Mucosa of rectum (tissue), 2 donors: ENCODE data around the gene FGB.

Experiments
- H3K27ac ChIP-seq, 2 donors: one replicate each; pipeline ENCODE4 v1.7.0; 2013; ENCODE audit warnings: inconsistent platforms in 2 of 2, low read depth in 2 of 2, low read length in 2 of 2
- H3K27me3 ChIP-seq, 2 donors: one replicate each; pipeline ENCODE4 v1.7.0; 2013; ENCODE audit warnings: low read length in 2 of 2; ENCODE audit not compliant: control insufficient read depth in 2 of 2, insufficient read depth in 2 of 2
- H3K36me3 ChIP-seq, 2 donors: one replicate each; pipeline ENCODE4 v1.7.0; 2013; ENCODE audit warnings: low read length in 2 of 2; ENCODE audit not compliant: control insufficient read depth in 2 of 2, insufficient read depth in 2 of 2
- H3K4me1 ChIP-seq, 2 donors: one replicate each; pipeline ENCODE4 v1.7.0; 2013; ENCODE audit warnings: low read length in 2 of 2, mild to moderate bottlenecking in 1 of 2; ENCODE audit not compliant: control insufficient read depth in 2 of 2, insufficient read depth in 2 of 2
- H3K4me3 ChIP-seq, 2 donors: one replicate each; pipeline ENCODE4 v1.7.0; 2013; ENCODE audit warnings: low read length in 2 of 2
- H3K9ac ChIP-seq, 2 donors: one replicate each; pipeline ENCODE4 v1.7.0; 2013; ENCODE audit warnings: low read length in 2 of 2, low read depth in 1 of 2, mild to moderate bottlenecking in 1 of 2
- H3K9me3 ChIP-seq, 2 donors: one replicate each; pipeline ENCODE4 v1.7.0; 2013; ENCODE audit warnings: low read length in 2 of 2; ENCODE audit not compliant: control insufficient read depth in 2 of 2
- donor health status: healthy.
- donor health status: Normal muscosa, but diverticular disease.

Gene FGB

DNA sequence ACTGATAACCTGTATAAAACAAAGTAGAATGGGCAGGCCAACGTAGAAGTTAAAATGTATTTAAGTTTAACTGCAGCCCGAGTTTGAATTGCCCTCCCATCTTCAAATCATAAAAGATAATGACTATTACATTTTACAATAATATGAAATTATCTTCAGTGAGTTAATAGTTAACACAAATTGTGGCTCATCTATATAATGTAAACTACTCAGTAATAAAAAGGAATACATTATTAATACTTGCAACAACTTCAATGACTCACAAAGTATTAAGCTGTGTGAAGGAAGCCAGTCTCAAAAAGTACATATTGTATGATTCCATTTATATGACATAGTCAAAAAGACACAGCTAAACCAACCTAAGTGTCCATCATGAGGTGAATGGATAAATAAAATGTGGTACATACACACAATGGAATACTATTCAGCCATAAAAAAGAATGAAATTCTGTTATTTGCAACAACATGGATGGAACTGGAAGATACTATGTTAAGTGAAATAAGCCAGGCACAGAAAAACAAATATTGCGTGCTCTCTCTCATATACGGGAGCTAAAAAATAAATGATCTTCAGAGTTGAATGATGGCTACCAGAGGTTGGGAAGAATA lies 20.4 kb upstream of the FGB start:
- Histone ChIP-seq H3K27me3 (no peaks in the 10 kb centered on the region), H3K9ac (no peak overlapping the region), H3K9me3 (no peaks in the 10 kb centered on the region), H3K4me1 (no peaks in the 10 kb centered on the region), H3K4me3 (no peak overlapping the region), H3K27ac (no peak overlapping the region), H3K36me3 (peaks cover 72 to 84% of the 10 kb centered on the region in 2 donors)

DNA sequence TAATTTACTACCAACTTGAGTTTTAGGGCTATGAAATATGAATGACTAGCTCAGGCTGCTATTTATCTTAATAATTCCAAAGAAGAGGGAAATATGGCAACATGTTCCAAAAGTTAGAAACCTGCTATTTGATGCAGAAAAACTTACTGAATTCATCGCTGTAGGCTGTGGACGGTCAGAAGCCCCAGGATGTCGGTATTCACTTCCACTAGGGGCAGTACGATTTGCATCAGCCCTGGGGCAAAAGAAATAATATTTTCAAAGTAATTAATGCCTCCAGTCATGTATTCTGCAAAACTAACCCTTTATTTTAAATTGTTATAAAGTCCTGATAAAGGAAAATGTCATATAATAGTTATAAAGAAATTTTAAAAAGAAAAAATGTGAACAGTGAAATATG lies 17.1 kb upstream of the FGB start:
- Histone ChIP-seq H3K27me3 (no peaks in the 10 kb centered on the region), H3K9ac (no peak overlapping the region), H3K9me3 (no peaks in the 10 kb centered on the region), H3K27ac (no peak overlapping the region), H3K4me3 (no peak overlapping the region), H3K4me1 (peaks cover 9 to 11% of the 10 kb centered on the region in 2 donors), H3K36me3 (peaks cover 50 to 56% of the 10 kb centered on the region in 2 donors)

DNA sequence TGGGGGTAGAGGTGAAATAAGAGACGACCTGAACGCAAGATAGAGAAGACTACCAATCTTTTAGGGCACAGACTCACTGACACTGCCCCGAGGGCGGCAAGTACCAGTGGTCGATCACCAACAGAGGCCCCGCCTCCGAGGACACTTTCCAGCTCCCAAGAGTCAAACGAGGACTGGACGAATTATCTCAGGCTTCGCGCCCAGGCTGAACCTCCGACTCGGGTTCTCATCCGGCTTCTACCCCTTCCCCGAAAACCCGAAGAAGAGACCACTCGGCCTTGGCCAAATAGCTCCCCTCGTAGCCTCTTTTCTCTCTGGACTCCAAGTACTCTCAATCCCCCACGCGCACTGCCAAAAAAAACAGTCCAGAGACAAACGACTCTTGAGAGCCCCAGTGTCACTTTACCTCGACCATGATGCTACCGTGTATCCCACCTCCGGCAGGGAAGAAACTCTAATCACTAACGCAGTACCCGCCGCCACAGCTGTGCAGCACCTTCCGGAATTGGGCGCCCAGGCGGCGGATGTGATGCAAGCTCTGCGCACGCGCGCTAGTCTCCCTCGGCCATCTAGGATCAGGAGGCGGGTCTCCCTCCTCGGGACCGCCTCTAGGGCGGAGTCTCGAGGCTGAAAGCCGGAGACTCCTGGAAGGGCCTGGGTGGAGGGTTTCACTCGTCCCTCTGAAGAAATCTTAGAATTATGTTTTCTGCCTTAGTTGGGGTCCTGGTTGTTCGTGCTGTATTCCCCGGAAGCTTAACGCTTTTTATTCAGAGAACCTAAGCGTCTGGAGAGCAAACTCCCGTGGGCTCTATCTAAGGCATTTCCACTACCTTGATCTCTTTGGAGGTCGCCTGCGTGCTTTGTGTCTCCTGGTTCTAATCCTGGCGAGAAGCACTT lies 12.7 kb upstream of the FGB start, which contains the start of gene PLRG1:
PLRG1 (minus strand) TSS at position 507 of the 897 bp plus-strand sequence; CDS start at position 415, 92 bp downstream.
- Histone ChIP-seq H3K27ac (peak within 1 kb of the TSS; percentile 44 to 60), H3K4me3 (peak within 1 kb of the TSS; percentile 83 to 99), H3K9me3 (no peaks in the 10 kb centered on the region), H3K9ac (peak within 1 kb of the TSS; percentile 80 to 97), H3K36me3 (peaks cover 15 to 18% of the 10 kb centered on the region in 2 donors), H3K4me1 (peaks cover 9 to 11% of the 10 kb centered on the region in 2 donors), H3K27me3 (no peaks in the 10 kb centered on the region)

DNA sequence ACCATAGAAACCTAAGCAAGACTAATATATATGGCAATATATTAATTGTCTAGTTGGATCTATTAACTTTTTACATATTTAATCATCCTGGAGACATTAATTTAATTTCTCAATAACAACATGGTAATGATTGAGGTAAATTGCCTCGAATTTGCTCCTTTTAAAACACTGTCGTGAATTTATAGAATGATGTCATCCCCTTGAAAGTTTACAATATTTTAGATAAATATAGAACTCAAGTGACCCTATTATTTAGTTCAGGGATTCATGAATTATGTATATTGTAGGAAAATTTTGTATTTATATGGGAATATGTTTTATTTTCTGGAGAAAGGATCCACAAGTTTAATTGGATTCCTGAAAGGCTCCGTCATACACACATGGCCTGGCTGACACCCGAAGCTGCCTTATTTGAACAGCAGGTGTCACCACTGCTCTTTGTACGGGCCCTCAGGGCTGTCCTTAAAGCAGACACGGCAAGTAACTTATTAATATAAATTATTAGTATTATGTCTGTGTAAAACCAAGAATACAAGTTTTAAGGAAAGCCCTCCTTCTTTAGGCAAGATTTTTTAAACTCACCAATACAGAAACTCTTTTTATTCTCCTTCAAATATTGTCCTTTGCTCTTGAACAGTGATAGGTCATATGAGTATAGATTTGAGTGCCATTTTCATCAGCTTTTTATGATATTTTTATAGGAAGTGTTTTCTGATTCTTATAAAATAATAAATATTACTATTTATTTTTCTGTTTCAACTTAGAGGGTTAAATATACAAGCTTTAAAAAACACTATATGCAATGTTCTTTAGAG lies 10.7 kb upstream of the FGB start:
- H3K4me3 ChIP-seq = no peak overlapping the region
- no peak overlapping the region for H3K9ac ChIP-seq
- H3K36me3 ChIP-seq = peaks cover 1 to 2% of the 10 kb centered on the region in 2 donors
- peaks cover 9 to 11% of the 10 kb centered on the region in 2 donors for H3K4me1 ChIP-seq
- no peak overlapping the region for H3K27ac ChIP-seq
- no peaks in the 10 kb centered on the region for H3K27me3 ChIP-seq
- no peaks in the 10 kb centered on the region for H3K9me3 ChIP-seq

DNA sequence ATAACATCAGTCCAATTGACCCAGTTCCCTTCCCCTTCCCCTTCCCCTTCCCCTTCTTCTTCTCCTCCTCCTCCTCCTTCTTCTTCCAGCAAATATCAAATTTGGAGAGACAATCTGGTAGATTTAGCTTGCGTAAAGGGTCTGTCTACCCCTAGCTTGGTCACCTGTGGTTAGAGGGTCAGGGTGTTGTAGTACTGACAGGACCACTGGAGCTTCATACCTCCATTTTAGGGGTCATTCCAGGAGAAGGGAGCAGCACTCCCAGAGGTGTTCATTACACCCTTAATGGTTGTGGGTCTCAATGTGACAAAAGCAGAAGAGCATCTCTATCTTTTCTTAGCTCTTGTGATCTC lies 3.7 kb upstream of the FGB start:
- Histone ChIP-seq H3K4me1 (peaks cover 2 to 7% of the 10 kb centered on the region in 2 donors), H3K27ac (no peak overlapping the region), H3K4me3 (no peak overlapping the region), H3K27me3 (no peaks in the 10 kb centered on the region), H3K9ac (no peak overlapping the region), H3K36me3 (no peaks in the 10 kb centered on the region), H3K9me3 (no peaks in the 10 kb centered on the region)

DNA sequence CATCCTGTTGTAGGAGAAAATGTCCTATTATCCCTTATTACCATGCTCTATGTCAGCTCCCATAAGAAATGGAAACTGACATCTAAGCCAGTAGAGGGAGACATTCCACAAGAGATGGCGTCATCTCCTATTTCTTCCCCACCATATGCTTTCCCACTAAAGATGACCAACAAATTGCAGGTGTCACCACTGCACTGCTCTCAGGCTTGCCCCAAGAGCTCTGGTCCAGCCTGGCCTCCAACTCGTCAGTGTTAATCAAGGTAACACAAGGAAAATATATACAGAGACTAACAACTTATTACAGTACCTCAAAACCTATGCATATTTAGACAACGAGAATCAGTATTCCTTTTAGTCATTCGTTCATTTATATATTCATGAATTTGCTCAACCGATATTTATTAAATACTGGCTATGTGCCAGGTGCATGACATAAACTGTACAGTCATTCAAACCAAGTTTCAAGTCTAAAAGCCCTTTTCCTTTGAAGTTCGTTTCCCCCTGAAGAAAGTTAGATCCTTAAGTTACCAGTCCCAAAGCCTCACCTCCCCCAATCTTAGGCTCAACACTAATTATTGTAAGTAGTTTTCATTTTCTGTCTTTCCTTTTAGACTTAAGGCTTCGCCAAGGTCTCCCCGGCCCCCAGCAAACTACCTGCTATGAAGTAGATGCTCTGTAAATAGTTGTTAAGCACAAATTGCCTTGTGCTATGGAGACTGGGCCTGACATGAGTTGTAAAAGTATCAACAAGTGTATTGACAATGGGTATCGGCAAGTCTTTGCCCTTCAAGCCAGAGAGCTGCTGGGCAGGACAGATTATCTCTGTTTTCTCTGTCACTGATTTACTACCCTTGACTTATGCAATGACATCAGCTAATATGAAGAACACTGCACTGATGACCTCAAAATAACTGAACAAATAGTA lies 3.1 kb upstream of the FGB start:
- Histone ChIP-seq H3K4me3 (no peak overlapping the region), H3K4me1 (peaks cover 2 to 7% of the 10 kb centered on the region in 2 donors), H3K27me3 (no peaks in the 10 kb centered on the region), H3K36me3 (no peaks in the 10 kb centered on the region), H3K9ac (no peak overlapping the region), H3K27ac (no peak overlapping the region), H3K9me3 (no peaks in the 10 kb centered on the region)

DNA sequence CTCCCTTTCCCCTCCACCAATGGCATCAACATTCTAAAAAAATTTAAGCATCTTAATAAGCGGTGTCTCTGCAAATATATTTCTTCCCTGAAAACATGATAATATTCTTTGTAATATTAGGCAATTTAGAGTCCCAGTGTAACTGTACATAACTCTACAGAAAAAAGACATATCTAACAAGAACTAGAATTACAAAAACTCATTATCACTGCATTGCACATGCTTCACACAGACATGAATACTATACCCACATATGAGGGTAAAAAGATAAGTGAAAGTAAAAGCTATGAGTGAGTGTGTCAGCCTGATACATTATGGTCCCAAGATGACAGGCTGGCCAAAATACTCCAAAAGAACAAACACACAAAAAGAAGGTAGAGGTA lies 2.4 kb upstream of the FGB start:
- Histone ChIP-seq H3K27me3 (no peaks in the 10 kb centered on the region), H3K4me3 (no peak overlapping the region), H3K27ac (no peak overlapping the region), H3K4me1 (peaks cover 2 to 7% of the 10 kb centered on the region in 2 donors), H3K9ac (no peak overlapping the region), H3K36me3 (no peaks in the 10 kb centered on the region), H3K9me3 (no peaks in the 10 kb centered on the region)

DNA sequence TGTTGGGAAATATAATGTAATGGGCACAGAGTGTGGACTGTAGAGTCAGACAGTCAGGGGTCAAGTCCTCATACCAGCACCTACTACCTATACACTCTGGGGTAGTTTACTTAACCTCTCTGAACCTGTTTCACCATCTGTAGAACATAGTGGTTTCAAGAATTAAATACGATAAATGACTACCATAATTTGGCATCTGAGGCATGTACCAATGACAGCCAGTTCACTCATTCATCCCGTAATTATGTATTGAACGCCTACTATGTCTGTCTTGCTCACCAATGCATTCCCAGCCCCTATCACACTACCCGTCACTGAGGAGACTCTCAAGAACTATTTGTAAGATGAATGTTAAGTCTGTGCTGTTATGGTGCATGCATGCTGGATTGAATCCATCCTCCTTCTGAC lies 2.0 kb upstream of the FGB start:
- H3K4me3 ChIP-seq = no peak overlapping the region

DNA sequence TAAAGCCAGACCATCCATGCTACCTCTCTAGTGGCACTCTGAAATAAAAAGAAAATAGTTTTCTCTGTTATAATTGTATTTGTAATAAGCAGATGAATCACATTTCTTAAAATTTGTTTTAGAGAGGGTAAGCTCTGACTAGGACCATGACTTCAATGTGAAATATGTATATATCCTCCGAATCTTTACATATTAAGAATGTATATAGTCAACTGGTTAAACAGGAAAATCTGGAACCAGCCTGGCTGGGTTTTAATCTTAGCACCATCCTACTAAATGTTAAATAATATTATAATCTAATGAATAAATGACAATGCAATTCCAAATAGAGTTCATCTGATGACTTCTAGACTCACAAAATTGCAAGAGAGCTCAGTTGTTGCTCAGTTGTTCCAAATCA lies 1.5 kb downstream of the FGB start:
- Histone ChIP-seq H3K27ac (no peak overlapping the region), H3K4me3 (no peak overlapping the region), H3K9me3 (no peaks in the 10 kb centered on the region), H3K27me3 (no peaks in the 10 kb centered on the region), H3K36me3 (no peaks in the 10 kb centered on the region), H3K4me1 (peaks cover 2 to 7% of the 10 kb centered on the region in 2 donors), H3K9ac (no peak overlapping the region)

More for the DNA sequence above, 2.0 kb upstream of the FGB start:
- no peaks in the 10 kb centered on the region for H3K36me3 ChIP-seq
- H3K9ac ChIP-seq = no peak overlapping the region
- H3K4me1 ChIP-seq = peaks cover 2 to 7% of the 10 kb centered on the region in 2 donors
- H3K9me3 ChIP-seq = no peaks in the 10 kb centered on the region
- H3K27me3 ChIP-seq = no peaks in the 10 kb centered on the region
- H3K27ac ChIP-seq = no peak overlapping the region
